HG03342 (cell line): ENCODE data around the gene GPHN.

ENCODE experiments used
- ATAC-seq: cut with Tn5 transposase; IDR thresholded peaks from one replicate; pipeline ENCODE4 v1.9.1; 2021; ENCODE audit warnings: mild to moderate bottlenecking, moderate library complexity; ENCODE audit not compliant: unreplicated experiment

GPHN gene

DNA sequence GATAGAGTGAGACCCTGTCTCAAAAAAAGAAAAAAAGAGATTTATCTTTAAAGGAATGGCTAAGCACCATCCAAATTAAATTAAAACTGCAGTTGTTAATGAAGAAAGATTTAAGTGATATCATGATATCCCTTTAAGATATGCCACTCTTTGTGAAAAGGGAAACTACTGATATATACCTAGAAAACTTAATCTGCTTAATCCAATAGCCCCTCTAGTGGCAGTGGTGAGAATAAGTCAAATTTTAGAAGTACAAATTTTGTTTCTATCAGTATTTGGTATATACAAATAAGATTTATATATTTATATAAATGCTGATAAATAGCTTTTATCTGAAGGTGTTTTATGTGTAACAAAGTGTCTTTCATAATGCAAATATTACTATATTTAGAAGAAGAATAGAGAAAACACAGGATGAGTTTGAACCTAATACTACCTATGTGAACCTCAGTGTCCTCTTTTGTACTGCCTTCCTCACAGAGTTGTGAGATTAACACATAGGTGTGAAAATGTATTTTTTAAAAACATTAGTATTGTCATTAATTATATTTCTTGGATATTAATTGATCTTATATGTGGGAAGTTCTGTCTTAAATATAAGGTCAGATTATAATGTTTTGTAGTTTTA is 629.9 kb downstream of the GPHN start:
- no peak for ATAC-seq

DNA sequence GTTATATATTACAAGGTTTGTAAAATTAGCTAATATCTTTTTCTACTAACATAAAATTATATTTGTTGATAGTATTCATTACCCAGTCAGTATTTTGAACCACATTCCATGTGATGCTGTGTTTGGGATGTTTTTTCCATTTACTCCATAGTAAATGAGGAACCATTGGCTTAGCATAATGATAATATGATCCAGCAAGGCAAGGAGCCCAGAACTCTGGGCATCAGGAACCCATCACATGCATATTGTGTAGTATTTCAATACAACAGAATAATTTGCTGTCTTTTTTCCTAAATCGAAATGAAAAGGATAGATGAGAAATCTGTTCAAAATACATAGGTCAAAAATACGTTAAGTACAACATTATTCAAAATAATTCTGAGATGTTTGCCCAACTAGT is 632.6 kb downstream of the GPHN start:
- no peak for ATAC-seq

DNA sequence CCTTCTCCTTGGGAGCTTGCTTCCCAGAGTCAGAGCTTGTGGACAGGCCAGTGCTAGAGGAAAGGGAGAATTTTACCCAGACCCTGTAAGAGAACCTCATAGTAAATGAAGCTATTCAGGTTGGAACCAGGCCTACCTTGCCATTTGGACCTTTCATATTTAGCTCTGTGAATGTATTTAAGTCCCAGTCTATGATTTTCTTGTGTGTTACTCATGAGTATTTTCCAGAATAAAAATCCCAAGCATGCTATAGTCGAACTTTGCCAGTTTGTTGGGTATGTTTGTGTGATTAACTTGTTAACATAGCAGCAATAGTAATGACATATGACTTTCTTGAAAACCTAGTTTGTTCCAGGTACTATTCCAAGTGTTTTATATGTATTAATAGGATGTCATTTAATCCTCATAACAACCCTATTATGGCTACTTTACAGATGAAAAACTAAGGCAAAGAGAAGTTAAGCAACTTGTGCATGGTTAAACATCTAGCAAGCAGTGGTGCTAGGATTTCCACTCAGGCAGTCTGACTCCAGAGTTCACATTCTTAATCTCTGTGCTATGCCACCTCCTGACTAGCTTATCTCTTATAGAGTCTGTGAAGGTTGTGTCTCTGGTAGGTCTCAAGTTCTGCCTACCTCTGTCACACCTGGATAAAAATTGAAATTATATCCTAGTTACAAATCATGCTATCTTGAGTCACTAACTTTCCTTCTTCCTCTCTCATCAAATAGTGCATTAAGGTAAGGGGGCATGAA is 633.4 kb downstream of the GPHN start:
- no peak for ATAC-seq

DNA sequence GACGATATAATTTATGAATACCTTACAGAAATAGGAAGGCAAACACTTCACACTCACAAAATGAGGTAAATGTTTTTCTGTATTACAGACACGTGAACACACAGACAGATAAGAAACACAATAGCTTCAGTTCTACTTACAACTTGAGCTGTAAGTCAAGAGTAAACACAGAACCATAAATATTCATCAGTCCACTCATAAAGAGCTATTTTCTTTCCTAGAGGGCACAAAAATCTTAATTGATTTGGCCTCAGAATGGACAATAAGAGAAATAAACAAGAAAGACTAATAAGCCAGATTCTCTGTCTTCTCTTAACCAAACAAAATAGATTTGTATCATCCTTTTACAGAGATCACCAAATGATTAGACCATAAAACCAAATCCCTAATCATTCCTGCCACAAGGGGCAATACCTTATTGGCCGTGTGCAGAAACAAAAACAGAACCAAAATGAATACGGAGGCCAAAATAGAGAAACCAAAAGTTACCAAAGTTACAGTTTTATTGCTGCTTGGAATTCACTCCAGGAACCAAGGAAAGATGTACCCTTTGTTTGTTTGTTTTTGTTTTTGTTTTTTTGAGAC is 643.2 kb downstream of the GPHN start:
- no peak for ATAC-seq

DNA sequence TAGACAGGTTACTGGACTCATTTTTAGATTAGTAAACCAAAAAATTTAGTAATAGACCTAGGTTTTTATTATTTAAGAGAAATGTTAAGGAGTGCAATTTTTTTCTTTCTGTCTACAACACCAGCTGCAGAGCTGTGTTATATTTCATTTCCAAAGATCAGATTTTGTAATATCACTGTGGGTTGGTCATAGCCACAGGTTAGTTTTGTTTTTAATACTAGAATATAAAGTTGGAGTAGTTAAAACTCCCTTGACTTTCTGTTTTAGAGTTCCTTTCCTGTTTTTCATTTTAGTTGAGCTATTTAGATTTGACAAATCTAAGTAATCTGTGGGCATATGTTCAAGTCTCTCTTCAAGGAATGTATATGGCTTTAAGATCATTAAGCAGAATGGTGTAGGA is 650.6 kb downstream of the GPHN start:
- no peak for ATAC-seq

DNA sequence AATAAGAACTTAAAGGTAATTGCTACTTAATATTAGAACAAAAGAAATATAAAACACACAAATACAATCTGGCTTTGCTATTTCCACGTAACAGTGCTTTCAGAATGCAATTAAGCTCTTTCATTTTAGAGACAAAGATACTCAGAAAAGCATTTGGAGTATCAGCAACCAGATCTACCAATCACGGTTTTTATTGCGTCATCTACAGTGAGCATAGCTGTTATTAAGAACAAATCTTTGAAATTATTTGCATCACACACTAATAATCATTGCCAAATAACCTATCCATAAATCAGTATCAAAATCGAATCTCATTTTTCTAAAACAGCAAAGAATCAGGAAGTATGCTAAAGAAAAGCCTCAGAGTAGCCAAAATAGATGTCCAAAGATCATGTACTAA is 654.4 kb downstream of the GPHN start:
- ATAC-seq = no peak

DNA sequence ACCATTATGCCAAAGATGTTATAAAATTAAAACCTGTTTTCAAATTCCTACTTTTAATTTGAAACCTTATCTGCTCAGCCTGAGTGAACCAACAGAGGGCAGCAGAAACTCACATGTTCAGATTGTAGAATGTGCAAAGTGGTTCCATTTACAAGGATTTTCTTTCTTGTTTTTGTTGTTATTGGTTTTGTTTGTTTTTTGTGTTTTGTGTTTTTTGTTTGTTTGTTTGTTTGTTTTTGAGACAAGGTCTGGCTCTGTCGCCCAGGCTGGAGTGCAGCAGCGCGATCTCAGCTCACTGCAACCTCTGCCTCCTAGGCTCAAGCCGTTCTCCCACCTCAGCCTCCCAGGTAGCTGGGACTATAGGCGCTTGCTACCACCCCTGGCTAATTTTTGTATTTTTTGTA is 658.5 kb downstream of the GPHN start:
- ATAC-seq = no peak

DNA sequence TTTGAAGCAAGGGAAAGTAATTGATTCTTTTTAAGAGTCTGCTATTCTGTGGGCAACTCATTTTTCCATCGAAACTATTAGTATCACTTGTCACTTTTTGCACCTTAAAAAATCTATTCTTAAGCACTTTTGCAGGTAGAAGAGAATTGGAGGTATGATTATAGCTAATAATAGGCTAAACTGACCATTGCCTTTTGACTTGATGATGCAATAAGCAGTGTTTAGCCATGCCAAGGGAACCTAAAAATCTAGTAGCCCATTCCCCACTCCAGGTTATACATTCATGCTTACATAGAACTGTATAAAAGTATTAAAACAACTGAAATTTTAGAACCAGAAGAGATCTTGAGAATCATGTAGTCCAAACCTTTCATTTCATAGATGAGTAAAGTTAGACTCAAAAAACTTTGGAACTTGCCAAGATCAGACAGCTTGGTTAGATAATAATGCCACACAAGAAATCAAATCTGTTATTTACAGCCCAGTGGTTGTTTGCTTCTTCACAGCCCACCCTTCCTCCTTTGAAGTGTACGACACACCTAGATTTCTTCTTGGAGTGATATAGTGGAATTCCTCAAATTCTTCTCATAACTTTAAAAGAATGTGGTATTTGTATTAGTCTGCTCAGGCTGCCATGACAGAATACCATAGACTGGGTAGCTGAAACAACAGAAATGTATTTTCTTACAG is 659.6 kb downstream of the GPHN start:
- ATAC-seq = no peak

DNA sequence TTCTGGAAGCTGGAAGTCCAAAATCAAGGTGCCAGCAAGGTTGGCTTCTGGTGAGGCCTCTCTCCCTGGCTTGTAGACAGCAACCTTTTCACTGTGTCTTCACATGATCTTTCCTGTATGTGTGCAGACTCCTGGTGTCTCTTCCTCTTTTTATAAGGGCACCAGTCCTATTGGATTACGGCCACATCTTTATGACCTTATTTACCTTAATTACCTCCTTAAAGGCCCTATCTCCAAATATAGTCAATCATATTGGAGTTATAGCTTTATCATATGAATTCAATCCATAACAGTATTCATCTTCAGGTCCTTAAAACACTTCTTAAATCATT is 660.1 kb downstream of the GPHN start:
- ATAC-seq = no peak

DNA sequence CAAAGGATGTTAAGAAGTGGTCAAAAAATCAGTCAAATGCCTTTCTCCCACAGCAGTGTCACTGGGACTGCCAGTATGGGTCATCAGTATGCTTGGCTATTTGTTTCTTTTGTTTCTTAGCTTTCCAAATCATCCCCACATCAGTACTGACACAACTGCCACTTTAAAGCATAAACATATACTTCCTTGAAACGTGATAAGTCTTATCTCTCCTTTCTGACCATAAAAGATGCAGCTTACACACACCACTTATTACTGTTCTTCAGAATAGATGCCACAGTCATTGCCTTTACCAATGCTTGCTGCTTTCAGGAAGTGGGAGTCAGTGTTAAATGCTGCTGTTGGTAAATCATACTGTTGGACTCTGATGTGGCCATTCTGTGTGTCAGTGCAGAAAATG is 662.7 kb downstream of the GPHN start:
- ATAC-seq = no peak

DNA sequence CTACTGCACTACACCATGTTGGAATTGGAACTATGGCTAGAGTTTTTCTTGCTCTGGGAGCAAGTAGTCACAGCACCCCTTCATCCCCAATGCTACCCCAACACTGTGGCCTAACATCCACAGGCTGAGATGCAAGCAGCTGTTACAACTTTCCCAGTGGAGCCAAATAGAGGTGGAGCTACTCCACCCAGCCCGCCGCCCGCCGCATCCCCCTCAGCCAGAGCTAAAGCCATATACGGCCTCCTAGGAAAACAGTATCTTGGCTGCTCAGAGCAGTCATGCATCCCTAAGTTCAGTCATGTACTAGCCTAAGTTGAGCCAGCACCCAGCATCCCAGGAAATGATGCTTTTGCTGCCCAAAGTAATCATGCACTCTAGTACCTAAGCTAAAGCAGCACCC is 664.1 kb downstream of the GPHN start:
- ATAC-seq = no peak

DNA sequence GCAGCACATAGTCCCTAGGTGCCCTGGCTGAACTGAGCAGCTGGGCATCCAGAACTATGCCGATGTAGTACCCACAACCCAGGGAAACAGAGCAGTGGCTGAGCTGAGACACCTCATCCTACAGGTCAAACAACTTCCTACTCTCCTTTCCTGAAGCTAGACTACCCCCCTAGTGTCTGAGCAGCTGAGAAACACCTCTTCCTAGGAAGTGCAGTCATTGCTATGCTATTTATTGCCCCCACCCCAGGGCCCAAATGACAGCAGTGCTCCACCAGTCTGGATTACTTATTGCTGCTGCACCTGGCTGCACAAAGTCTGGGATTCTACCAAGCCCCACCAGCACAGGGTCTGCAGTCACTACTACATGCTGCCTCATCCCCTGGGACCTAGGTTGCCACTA is 664.6 kb downstream of the GPHN start:
- ATAC-seq = no peak

DNA sequence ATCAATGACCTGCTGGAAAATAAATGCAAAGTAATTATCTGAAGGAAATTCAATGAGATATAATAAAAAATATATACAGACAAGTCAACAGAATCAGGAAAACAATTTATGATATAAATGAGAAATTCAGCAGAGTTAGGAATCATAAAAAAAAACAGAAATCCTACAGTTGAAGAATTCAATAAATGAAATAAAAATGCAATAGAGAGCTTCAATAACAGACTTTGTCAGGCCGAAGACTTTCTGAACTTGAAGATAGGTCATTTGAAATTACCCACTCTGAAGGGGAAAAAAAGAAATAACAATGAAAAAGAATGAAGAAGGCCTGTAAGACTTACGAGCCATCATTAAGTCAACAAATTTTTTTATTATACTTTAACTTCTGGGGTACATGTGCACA is 665.8 kb downstream of the GPHN start:
- no peak for ATAC-seq

DNA sequence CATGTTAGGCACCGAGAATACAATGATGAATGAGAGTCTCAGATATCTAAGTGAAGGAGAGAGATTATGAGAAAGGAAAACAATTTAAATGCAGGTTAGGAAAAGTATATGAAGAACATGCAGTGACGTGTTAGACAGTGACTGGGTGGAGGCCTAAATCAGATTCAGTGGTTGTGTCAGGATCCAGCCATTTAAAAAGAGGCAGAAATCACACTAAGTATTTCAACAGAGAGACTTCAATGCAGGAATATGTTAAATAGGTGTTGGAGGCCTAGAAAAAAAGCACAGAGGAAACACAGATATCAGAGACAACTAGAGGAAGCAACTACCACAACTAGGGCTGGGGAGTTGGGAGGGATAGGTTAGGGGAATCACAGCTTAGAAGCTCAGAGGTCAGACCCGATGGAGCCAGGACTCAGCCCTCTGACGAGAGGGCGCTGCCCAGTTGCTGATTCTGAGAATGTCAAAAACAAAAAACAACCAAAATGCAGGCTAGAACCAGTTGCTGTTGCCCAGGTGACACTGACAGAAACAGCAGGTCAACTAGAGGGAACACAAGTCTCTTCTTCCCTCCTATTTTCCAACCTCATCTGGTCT is 678.3 kb downstream of the GPHN start:
- no peak for ATAC-seq

DNA sequence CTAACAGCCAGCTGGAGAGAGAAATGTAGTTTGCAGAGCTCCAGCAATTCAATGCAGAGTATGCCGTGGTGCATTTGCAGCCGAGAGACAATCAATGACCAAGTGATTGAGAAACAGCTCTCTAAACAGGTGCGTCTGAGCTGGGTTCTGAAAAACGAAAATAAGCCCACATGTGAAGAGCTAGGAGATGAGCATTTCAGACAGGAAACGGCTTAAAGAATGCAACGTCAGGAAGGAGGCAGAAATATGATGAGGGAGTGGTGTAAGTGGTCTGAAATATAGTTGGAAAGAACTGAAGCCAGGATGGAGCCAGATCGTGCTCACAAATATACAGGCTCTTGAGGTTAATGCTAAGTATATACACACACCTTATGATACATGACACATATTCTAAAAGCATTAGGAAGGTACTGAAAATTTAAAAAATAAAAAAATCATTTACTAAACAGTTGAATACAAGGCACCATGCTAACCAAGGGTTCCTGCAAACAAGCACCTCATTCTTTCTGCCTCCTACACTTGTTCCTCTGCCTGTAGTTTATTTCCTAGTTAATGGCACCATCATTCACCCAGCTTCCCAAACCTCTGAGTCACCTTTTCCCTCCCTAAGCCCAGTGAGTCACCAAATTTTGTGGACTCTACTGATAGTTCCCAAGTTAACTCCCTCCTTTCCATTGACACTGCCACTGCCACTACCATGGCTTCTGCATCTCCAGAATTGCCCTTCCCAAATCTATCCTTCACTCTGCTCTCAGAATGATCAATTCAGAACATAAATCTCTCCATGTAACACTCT is 679.0 kb downstream of the GPHN start:
- no peak for ATAC-seq

DNA sequence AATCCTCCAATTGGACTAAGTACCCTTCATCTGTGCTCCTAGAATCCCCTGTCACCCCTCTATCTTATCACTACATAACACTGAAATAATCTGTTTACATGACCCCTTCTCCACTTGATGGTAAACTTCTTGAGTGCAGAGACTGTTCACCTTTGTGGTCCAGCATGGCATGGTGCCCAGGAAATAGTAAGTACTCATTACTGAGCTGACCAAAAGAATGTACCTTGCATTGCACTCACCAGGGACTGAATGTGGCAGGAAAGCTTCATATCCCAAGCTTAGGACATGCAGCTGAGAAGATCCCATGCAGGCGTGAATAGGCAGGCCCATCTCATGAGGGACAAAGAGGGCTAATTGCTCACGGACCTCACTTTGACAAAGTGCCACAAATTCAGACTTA is 679.9 kb downstream of the GPHN start:
- ATAC-seq = no peak

DNA sequence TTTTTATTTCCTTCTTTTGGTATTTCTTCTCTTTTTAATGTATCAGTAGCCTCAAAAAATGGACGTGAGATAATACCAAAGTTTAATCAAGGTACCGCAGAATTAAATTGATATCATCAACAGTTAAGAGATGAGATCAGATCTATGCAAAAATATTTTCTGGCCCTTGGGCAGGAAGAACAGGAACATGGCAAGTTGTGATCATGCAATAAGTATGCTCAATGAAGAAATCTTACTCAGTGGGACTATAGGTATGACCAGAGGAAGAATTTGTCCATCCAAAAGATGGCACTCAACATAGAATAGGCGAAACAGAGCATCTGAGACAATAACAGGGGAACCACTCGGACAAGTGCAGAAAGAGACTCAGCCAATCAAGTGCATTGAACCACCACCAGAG is 680.4 kb downstream of the GPHN start:
- no peak for ATAC-seq

DNA sequence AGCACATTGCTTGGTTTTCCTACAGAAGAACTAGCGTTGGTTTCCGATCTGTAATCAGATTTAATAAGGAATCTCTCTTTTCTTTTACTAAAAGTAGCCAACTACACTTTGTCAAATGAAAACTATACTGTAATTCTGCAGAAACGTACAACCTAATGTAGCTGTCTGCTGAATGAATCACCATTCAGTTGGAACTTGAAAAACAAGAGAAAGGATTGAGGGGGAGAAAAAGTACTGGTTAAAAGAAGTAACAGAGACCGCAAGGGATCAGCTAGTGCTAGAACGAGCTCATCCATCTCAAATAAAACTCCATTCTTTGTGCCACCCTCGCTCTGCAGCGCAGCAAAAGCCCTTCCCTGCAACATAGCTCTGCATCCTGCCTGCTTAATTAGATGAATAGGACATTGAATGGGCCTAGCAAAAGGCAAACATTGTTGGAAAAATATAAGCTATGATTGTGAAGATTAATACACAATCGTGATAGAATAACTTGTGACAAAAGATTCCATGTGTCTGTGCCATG is 683.9 kb downstream of the GPHN start:
- ATAC-seq = no peak

DNA sequence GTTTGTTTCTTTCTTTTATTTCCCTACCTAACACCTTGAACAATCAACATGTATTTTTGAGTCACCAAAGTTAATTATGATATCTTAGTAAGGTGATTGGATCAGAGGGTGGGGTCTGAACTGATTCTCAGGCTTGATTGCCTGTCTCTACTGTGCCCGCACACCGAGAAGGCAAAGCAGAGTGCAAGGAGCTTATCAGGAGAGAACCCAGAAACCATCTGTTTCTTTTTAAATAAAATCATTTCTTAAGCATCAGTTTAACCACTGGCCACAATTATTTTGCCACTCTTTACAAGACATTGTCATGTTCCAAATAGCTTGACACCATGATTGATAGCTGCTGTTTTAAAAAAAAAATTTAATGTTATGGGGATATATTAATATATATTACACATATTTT is 684.4 kb downstream of the GPHN start:
- no peak for ATAC-seq

DNA sequence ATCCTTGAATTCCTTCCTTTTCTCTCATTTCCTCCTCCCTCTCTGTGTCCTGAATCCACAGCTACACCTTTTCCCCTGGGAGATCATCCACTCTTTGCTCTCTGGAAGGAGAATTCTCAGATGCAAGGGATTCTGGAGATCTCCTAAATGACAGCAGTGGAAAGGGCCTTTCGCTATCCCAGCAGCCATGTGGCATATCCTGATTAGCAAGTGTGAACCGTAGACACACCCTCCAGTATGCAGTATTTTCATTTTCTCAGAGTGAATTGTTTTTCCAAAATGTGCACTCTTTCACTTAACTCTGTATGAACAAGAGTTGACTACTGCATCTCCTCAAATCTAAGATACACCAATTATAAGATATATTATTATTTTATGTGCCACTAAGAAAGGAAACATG is 687.3 kb downstream of the GPHN start:
- ATAC-seq = no peak

DNA sequence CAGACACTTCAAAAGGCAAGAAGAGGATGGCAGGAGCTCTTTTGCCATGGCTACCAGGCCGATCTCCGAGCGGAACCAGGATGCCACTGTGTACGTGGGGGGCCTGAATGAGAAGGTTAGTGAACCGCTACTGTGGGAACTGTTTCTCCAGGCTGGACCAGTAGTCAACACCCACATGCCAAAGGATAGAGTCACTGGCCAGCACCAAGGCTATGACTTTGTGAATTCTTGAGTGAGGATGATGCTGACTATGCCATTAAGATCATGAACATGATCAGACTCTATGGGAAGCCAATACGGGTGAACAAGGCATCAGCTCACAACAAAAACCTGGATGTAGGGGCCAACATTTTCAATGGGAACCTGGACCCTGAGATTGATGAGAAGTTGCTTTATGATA is 691.1 kb downstream of the GPHN start:
- ATAC-seq = no peak
